Effector CD8-positive, alpha-beta T cell (primary cell): ENCODE measurements around the gene PCID2.
"Not testable (repeated sequence)": the region's sequence is repeated elsewhere in the genome, so short reads cannot be mapped to it uniquely, and the experiment has no call there.

Source experiments
- DNase-seq: peaks from one replicate; lab custom pipeline; 2025; lab: John Stamatoyannopoulos, UW
- total RNA-seq, 4 experiments: gene quantifications; one replicate each; lab custom pipeline; 2026; lab: John Stamatoyannopoulos, UW

The PCID2 gene
- 108 to 157 (median 127) reads per million in 4 experiments for total RNA-seq

GRCh38 chr13:113208421-113209335, at the start of gene PCID2:
PCID2 (minus strand) TSS chr13:113208669; CDS start chr13:113208634, 35 bp downstream.
- DNase-seq: peak; percentile 82

- not testable (repeated sequence) for DNase-seq
These were observed 49.4 kb upstream of the PCID2 start for GRCh38 chr13:113257908-113258307.

DNA sequence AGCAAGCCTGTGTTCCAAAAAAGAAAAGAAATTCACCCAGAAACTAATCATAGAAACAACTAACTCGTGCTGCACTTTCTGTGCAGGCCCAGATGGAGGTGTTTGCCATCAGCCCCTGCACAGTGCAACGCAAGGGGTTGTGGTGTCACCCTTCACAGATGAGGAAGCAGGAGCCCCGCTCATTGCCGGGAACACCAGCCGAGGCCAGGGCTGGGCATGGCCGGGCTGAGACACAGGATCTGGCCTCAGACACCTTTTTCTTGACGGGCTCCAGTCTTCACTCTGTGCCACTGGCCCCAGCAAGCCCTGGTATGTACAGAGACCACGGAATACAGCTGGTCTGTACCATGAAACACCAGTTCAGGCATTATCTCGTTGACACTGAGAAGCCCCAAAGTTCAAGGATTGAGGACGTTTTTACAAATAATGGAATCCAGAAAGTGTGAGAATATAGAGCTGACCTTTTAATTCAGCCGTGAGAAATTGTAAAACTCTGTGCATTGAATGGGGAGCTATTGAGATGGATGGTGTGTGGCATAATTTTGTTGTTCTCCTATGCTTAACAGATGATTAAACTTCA, 44.1 kb upstream of the PCID2 start:
- DNase-seq: no peak

- DNase-seq: no peak
These were observed 37.7 kb upstream of the PCID2 start for GRCh38 chr13:113245849-113246796.

DNA sequence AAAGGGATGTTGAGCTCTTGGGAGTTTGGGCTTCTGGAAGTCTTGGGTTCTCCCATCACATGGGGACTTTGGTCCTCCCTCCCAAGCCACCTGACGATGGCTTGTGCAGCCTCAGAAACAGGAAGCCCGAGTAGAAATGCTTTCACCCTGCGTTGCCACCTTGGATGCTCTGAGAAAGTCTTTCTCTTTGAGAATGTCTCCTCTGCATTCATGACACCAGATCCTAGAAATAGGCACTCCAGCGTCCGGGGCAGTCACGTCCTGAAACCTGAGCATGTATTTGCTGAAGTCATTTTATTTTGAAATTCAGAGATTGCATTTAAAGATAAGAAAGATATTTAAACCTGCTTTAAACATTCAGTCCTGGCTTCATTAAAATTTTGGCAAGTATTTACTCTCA, 35.4 kb upstream of the PCID2 start:
- DNase-seq: no peak

DNA sequence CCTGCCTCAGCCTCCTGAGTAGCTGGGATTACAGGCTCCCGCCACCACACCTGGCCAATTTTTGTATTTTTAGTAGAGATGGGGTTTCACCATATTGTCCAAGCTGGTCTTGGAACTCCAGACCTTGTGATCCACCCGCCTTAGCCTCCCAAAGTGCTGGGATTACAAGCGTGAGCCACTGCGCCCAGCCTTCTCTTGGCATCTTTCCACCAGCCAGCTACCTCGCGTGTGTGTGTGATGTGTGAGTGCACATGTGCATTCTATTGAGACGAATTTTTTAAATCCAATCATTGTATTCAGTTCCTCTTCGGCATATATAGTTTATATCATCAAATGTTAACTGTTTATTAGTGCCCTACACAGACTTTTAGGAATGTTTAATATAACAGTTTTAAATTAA, 33.2 kb upstream of the PCID2 start:
- DNase-seq: not testable (repeated sequence)

DNA sequence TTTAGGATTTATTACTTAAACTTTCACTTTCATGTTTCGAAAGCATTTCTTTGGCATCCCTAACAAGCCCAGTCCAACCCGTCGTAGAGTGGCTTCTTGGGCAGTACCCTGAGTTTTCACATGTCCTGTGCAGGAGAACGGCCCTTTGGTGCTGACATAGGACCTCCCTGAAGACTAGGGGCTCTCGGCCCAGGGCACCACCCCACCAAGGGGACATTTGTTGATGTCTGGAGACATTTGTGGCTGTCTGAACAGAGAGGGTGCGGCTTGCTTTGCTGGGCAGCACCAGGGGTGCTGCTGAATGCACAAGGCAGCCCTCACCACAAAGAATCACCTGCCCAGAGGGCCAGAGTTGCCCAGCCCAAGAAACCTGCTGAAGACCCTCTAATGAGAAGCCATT, 31.5 kb upstream of the PCID2 start:
- no peak for DNase-seq

- no peak for DNase-seq
These were observed 30.9 kb upstream of the PCID2 start for GRCh38 chr13:113239357-113239756.

DNA sequence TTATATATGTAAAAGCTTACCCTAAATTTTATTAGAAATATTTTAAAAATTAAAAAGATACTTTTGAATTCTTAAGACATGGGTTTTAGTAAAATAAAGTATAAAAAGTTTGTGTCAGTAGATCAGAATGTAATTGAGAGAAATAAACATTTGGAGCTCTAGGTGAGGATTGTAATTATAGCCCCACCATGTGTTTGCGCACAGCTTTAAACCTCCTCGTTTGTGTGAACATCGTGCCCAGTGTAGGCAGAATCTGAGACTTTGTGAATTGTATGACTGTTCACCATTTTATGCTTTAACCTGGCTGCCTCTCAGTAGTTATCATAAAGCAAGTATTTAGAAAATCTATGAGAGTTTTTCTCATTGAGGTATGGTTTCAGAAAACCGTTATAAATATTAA, 30.1 kb upstream of the PCID2 start:
- DNase-seq: no peak

GRCh38 chr13:113233101-113233500, 24.6 kb upstream of the PCID2 start:
- no peak for DNase-seq

GRCh38 chr13:113232208-113233003, 23.9 kb upstream of the PCID2 start:
- no peak for DNase-seq

GRCh38 chr13:113231306-113232207, 23.1 kb upstream of the PCID2 start:
- DNase-seq: no peak

DNA sequence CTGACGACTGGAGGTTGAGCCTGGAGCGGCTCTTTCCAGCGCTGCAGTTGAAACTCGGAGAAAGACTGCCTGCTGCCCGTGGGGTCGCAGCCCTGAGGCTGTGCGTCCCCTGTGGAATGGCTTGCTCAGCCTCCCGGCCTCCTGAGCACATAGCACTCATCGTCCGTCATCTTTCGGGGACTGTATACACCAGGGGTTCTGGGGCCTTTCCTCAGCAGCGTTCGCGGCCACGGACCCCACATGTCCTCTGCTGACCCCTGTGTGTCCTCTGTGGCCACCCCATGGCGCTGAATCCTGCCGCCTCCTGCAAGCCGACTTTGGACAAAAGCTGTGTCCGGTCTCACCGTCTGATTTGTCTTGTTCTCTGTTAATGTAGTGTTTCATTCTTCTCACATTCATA, 21.3 kb upstream of the PCID2 start:
- DNase-seq: no peak

DNA sequence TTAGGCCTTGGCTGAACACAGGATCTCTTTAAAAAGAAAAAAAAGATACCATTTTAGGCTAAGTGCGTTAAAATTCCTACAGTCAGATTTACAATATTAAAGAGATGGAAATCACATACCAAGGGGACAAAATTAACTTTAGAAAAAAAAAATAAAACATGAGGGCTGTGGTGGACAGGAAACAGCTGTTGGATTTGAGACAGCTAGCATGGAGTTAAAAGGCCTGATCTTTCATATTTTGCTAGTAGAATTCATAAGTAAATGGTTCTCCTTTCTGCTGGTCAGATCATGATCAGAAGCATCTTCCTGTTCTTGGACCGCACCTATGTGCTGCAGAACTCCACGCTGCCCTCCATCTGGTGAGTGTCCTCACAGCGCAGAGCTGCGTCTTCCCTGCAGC, 20.7 kb upstream of the PCID2 start:
- no peak for DNase-seq

DNA sequence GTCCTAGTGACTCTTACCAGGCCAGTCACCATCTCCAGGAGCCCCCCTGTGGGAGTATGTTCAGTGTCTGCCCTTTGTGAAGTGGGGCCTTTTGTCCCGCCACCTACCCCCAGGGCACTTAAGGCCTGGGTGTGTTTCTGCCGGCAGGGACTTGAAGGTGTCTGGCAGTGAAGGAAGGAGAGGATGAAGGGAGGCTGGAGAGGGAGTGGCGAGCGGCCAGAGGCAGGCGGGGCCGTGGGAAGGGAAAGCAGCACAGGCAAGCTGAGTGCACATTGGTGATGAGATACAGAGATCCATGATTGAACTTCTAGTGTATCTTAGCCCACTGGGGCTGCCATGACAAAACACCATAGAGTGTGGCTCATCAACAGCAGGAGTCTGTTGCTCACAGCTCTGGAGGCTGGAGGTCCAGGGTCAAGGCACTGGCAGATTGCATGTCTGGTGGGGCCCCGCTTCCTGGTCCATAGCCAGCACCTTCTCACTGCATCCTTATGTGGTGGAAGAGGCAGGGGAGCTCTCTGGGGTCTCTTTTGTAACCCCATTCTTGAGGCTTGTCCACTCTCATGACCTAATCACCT, 18.5 kb upstream of the PCID2 start:
- no peak for DNase-seq

GRCh38 chr13:113225515-113225914, 17.0 kb upstream of the PCID2 start:
- no peak for DNase-seq

DNA sequence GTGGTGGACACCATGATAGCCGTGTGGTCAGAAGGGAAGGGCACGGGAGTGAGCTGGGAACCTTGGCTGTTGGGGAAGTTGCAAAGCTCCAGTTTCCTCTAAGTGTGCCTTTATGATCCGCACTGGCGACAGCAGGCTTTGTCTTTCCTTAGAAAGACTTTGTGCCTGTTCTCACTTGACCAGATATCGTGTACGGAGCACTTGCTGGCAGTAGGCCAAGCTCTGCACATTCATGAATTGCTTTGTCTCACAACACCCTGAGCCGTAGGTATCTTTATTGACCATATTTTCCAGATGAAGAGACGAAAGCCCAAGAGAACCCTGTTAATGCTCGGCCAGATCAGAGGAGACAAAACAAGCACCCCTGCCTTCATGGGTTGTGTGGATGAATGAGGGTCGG, 16.0 kb upstream of the PCID2 start:
- DNase-seq: no peak

GRCh38 chr13:113223070-113223469, 14.6 kb upstream of the PCID2 start:
- DNase-seq: no peak

- no peak for DNase-seq
These were observed 12.4 kb upstream of the PCID2 start for GRCh38 chr13:113220877-113221276.

DNA sequence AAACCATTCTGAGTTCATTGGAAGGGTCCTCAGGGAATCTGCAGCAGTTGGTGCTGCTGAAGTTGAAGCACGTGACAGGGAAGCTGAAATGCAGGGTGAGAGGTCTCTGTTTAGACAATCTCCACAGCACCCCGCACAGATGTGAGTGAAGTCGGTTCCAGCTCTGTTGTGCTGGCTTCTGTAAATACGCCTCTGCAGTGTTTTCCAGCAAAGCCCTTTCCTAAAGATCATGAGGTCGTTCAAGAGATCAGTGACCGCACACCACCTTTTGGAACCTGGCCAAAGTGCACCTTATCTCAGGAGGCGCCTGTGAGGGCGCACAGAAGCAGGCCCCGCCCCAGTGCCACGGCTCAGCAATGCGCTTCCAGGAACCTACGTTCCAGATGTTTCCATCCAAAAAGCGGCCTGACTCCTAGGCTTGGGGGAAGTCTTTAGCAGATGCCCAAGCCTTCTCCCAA, 11.7 kb upstream of the PCID2 start:
- no peak for DNase-seq
